Neural cell (in vitro differentiated cells): Measurements from ENCODE around the gene TDRD12. TPM values are rescaled to one million over a fixed set of nuclear protein-coding genes. Genes with fewer than 3 reads are reported as not detected.

Source experiments
- H2AFZ ChIP-seq: fragments of 200-600, 300-800 bp; sonication (generic), shearing (Covaris generic); 2 replicates; pipeline ENCODE4 v1.6.0; 2014; ENCODE audit warnings: low read depth, mild to moderate bottlenecking, antibody characterized with exemption, low read length, moderate library complexity
- H3F3A ChIP-seq: fragments of 200-600 bp; shearing (Covaris generic); 2 replicates; pipeline ENCODE4 v1.6.1; 2016; ENCODE audit warnings: mild to moderate bottlenecking, moderate library complexity, mixed read lengths, antibody characterized with exemption, low read length; ENCODE audit not compliant: insufficient read depth, poor library complexity, severe bottlenecking
- H3K27ac ChIP-seq: fragments of 200-600, 300-800 bp; sonication (generic), shearing (Covaris generic); 2 replicates; pipeline ENCODE4 v1.5.1; 2014; ENCODE audit warnings: mild to moderate bottlenecking, low read length, moderate library complexity
- H3K27me3 ChIP-seq: fragments of 300-800, 200-600 bp; sonication (generic), shearing (Covaris generic); 2 replicates; pipeline ENCODE4 v1.6.0; 2014; ENCODE audit warnings: mild to moderate bottlenecking, low read depth, low read length, moderate library complexity; ENCODE audit not compliant: insufficient read depth
- H3K36me3 ChIP-seq: fragments of 300-800, 200-600 bp; sonication (generic), shearing (Covaris generic); 2 replicates; pipeline ENCODE4 v1.5.1; 2014; ENCODE audit warnings: mild to moderate bottlenecking, antibody characterized with exemption, low read length, moderate library complexity; ENCODE audit not compliant: insufficient read depth
- H3K4me2 ChIP-seq: fragments of 300-800, 200-600 bp; sonication (generic), shearing (Covaris generic); 2 replicates; pipeline ENCODE4 v1.6.0; 2014; ENCODE audit warnings: mild to moderate bottlenecking, low read length
- H3K4me3 ChIP-seq: fragments of 300-800, 200-600 bp; sonication (generic), shearing (Covaris generic); 2 replicates; pipeline ENCODE4 v1.5.1; 2014; ENCODE audit warnings: mild to moderate bottlenecking, low read length, moderate library complexity
- H3K79me2 ChIP-seq: fragments of 200-600 bp; shearing (Covaris generic); replicated peaks from 2 replicates; pipeline ENCODE4 v1.6.0; 2014; ENCODE audit warnings: mild to moderate bottlenecking, low read length, moderate library complexity; ENCODE audit not compliant: insufficient read depth
- H3K9ac ChIP-seq: fragments of 300-800, 200-600 bp; sonication (generic), shearing (Covaris generic); 2 replicates; pipeline ENCODE4 v1.6.1; 2016; ENCODE audit warnings: mild to moderate bottlenecking, low read length, mixed read lengths
- H3K9me2 ChIP-seq: fragments of 200-600 bp; shearing (Covaris generic); 2 replicates; pipeline ENCODE4 v1.6.1; 2016; ENCODE audit warnings: mild to moderate bottlenecking, low read length, mixed read lengths; ENCODE audit not compliant: insufficient read depth
- H3K9me3 ChIP-seq: fragments of 200-600, 300-800 bp; sonication (generic), shearing (Covaris generic); 2 replicates; pipeline ENCODE4 v1.6.1; 2016; ENCODE audit warnings: mild to moderate bottlenecking, mixed run types, low read length, moderate library complexity, mixed read lengths
- H4K20me1 ChIP-seq: fragments of 200-600 bp; shearing (Covaris generic); 2 replicates; pipeline ENCODE4 v1.6.1; 2016; ENCODE audit warnings: mild to moderate bottlenecking, mixed run types; ENCODE audit not compliant: insufficient read depth
- EP300 ChIP-seq: fragments of 450-650 bp; conservative IDR thresholded peaks from 2 replicates; pipeline ENCODE4 v1.6.1; 2014; ENCODE audit warnings: antibody characterized with exemption, mild to moderate bottlenecking, moderate library complexity; ENCODE audit not compliant: poor library complexity, severe bottlenecking
- EZH2 ChIP-seq: fragments of 200-600, 300-800 bp; shearing (Covaris generic), sonication (generic); IDR thresholded peaks from 2 replicates; pipeline ENCODE4 v1.6.1; 2014; ENCODE audit warnings: antibody characterized with exemption, low read length, borderline replicate concordance, mild to moderate bottlenecking; ENCODE audit not compliant: insufficient read depth, poor library complexity, severe bottlenecking
- MXI1 ChIP-seq: fragments of 450-650 bp; conservative IDR thresholded peaks from 2 replicates; pipeline ENCODE4 v1.6.1; 2014; ENCODE audit warnings: antibody characterized with exemption, mild to moderate bottlenecking; ENCODE audit not compliant: poor library complexity, severe bottlenecking
- POLR2AphosphoS5 ChIP-seq: IDR thresholded peaks from 2 replicates; pipeline ENCODE4 v1.6.1; 2012
- RAD21 ChIP-seq: fragments of 450-650 bp; conservative IDR thresholded peaks from 2 replicates; pipeline ENCODE4 v1.6.1; 2014; ENCODE audit warnings: antibody characterized with exemption, mild to moderate bottlenecking, moderate library complexity
- REST ChIP-seq: IDR thresholded peaks from 2 replicates; pipeline ENCODE4 v1.6.1; 2012; ENCODE audit warnings: borderline replicate concordance
- SMC3 ChIP-seq: fragments of 450-650 bp; conservative IDR thresholded peaks from 2 replicates; pipeline ENCODE4 v1.6.1; 2014; ENCODE audit warnings: antibody characterized with exemption, mild to moderate bottlenecking, moderate library complexity; ENCODE audit not compliant: poor library complexity
- TAF1 ChIP-seq: IDR thresholded peaks from 2 replicates; pipeline ENCODE4 v1.6.1; 2012; ENCODE audit warnings: low read depth
- polyA plus RNA-seq: library from polyadenylated mRNA; depleted of rRNA; stranded (reverse); fragments of >200 nt; gene quantifications from 2 replicates; pipeline ENCODE4 v1.2.3, GENCODE V29; 2014
- TF ChIP-seq, protein P1 (sequence below): fragments of 450-650 bp; IDR thresholded peaks from 2 replicates; pipeline ENCODE4 v1.5.1; 2014; ENCODE audit warnings: antibody characterized with exemption, mild to moderate bottlenecking, moderate library complexity; ENCODE audit not compliant: poor library complexity, severe bottlenecking

TDRD12 gene
- polyA plus RNA-seq, 1 donor from 2014 or later: 9.2 TPM

GRCh38 chr19:32800191-32800590 lies 80.6 kb downstream of the TDRD12 start:
- Histone ChIP-seq H3K9ac (no peak overlapping the region), H3K27me3 (no peaks in the 10 kb centered on the region), H3K4me2 (no peak overlapping the region), H2AFZ (no peak overlapping the region), H3K36me3 (no peaks in the 10 kb centered on the region), H3F3A (no peaks in the 10 kb centered on the region), H4K20me1 (no peaks in the 10 kb centered on the region), H3K9me3 (no peaks in the 10 kb centered on the region), H3K4me3 (no peak overlapping the region), H3K27ac (no peak overlapping the region), H3K9me2 (no peaks in the 10 kb centered on the region), H3K79me2 (no peaks in the 10 kb centered on the region)
- no peak for TF ChIP-seq RAD21
- no peak for TF ChIP-seq MXI1
- no peak for TF ChIP-seq POLR2AphosphoS5
- no peak for TF ChIP-seq EP300
- no peak for TF ChIP-seq EZH2
- TF ChIP-seq, protein P1, sequence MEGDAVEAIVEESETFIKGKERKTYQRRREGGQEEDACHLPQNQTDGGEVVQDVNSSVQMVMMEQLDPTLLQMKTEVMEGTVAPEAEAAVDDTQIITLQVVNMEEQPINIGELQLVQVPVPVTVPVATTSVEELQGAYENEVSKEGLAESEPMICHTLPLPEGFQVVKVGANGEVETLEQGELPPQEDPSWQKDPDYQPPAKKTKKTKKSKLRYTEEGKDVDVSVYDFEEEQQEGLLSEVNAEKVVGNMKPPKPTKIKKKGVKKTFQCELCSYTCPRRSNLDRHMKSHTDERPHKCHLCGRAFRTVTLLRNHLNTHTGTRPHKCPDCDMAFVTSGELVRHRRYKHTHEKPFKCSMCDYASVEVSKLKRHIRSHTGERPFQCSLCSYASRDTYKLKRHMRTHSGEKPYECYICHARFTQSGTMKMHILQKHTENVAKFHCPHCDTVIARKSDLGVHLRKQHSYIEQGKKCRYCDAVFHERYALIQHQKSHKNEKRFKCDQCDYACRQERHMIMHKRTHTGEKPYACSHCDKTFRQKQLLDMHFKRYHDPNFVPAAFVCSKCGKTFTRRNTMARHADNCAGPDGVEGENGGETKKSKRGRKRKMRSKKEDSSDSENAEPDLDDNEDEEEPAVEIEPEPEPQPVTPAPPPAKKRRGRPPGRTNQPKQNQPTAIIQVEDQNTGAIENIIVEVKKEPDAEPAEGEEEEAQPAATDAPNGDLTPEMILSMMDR: no peak
- no peak for TF ChIP-seq REST
- TF ChIP-seq SMC3: no peak
- TF ChIP-seq TAF1: no peak

- Histone ChIP-seq H3K27me3 (no peaks in the 10 kb centered on the region), H3K36me3 (no peaks in the 10 kb centered on the region), H4K20me1 (no peaks in the 10 kb centered on the region), H3K27ac (no peak overlapping the region), H3K4me3 (no peak overlapping the region), H3K4me2 (no peak overlapping the region), H3K9ac (no peak overlapping the region), H3K9me2 (no peaks in the 10 kb centered on the region), H3K9me3 (no peaks in the 10 kb centered on the region), H3K79me2 (no peaks in the 10 kb centered on the region), H2AFZ (no peak overlapping the region), H3F3A (no peaks in the 10 kb centered on the region)
- TF ChIP-seq POLR2AphosphoS5 (no peak), SMC3 (no peak), EZH2 (no peak), REST (no peak), EP300 (no peak), TAF1 (no peak), MXI1 (no peak), RAD21 (no peak)
- TF ChIP-seq, protein P1: no peak
Measured at GRCh38 chr19:32800754-32801153, 81.2 kb downstream of the TDRD12 start.
